Activated T-helper 1 cell treated with anti-CD3 and anti-CD28 coated beads, Interleukin-2, amount 50 U/mL, for 16 hours (primary cell): ENCODE results near the gene DNAJB13.
A peak's percentile ranks its signal among the peaks of the same experiment; 100 is the strongest.

Experiments used
- DNase-seq, 2 donors: peaks; one replicate each; pipeline ENCODE4 v3.0.0-alpha.2; 2020; ENCODE audit warnings: low read depth in 1 of 2, low spot score in 1 of 2

DNAJB13 gene

GRCh38 chr11:73998846-73999575 lies 48.2 kb downstream of the DNAJB13 start:
- DNase-seq = no peak

GRCh38 chr11:73999581-74000306 lies 48.9 kb downstream of the DNAJB13 start:
- DNase-seq = no peak

GRCh38 chr11:74000307-74001133 lies 49.7 kb downstream of the DNAJB13 start:
- DNase-seq = no peak

- DNase-seq = no peak
These were observed 51.0 kb downstream of the DNAJB13 start for GRCh38 chr11:74001822-74002286.

GRCh38 chr11:74002832-74003231 lies 52.0 kb downstream of the DNAJB13 start:
- no peak for DNase-seq

- no peak for DNase-seq
These were observed 53.3 kb downstream of the DNAJB13 start for GRCh38 chr11:74004046-74004695.

GRCh38 chr11:74004759-74005615 lies 54.2 kb downstream of the DNAJB13 start:
- peak; percentile 68 to 70 for DNase-seq

- no peak for DNase-seq
These were observed 55.1 kb downstream of the DNAJB13 start for GRCh38 chr11:74005721-74006517.

- no peak for DNase-seq
These were observed 56.0 kb downstream of the DNAJB13 start for GRCh38 chr11:74006743-74007304.

- DNase-seq = no peak
These were observed 57.0 kb downstream of the DNAJB13 start for GRCh38 chr11:74007691-74008372.

GRCh38 chr11:74008373-74009229 lies 57.8 kb downstream of the DNAJB13 start, which contains the start of gene UCP3:
Gene UCP3, minus strand, starts transcription at chr11:74009085. Its CDS starts 2,043 bp downstream, at chr11:74007042.
- DNase-seq = no peak

GRCh38 chr11:74009230-74009547 lies 58.4 kb downstream of the DNAJB13 start:
- DNase-seq = no peak

- no peak for DNase-seq
These were observed 59.0 kb downstream of the DNAJB13 start for GRCh38 chr11:74009675-74010305.

- DNase-seq = no peak
These were observed 59.8 kb downstream of the DNAJB13 start for GRCh38 chr11:74010306-74011300.

GRCh38 chr11:74011360-74012073 lies 60.7 kb downstream of the DNAJB13 start:
- no peak for DNase-seq
